ENCODE data around the gene C3orf22. TPM values are rescaled to one million over a fixed set of nuclear protein-coding genes. Genes with fewer than 3 reads are reported as not detected.

The C3orf22 gene
- total and polyA plus RNA-seq, 2 donors (not counting 1 experiment from before 2014, with no cell fraction given), result not detected

GRCh38 chr3:126548556-126549466 is 9.9 kb downstream of the C3orf22 start:
- H2AFZ ChIP-seq (ENCODE audit: low read length), result no peak overlapping the region
- no peaks in the 10 kb centered on the region for H4K20me1 ChIP-seq (ENCODE audit: control insufficient read depth, extremely low read depth, insufficient read depth, low read length)
- no peak for DNase-seq (ENCODE audit: low read depth in 2 of 2)
- H3K9me3 ChIP-seq (ENCODE audit: control insufficient read depth, insufficient read depth, low read depth, low read length), result no peaks in the 10 kb centered on the region
- no peak overlapping the region for H3K9ac ChIP-seq (ENCODE audit: insufficient read depth, low read length)
- no peaks in the 10 kb centered on the region for H3K79me2 ChIP-seq (ENCODE audit: control insufficient read depth, insufficient read depth, low read length)
- no peak overlapping the region for H3K4me2 ChIP-seq (ENCODE audit: extremely low read depth, insufficient read depth, low read length)
- H3K36me3 ChIP-seq (ENCODE audit: control insufficient read depth, insufficient read depth, low read length), result no peaks in the 10 kb centered on the region
- H3K27ac ChIP-seq (ENCODE audit: insufficient read depth, low read length), result no peak overlapping the region
- H3K4me3 ChIP-seq (replicated peaks in 1 of 4; ENCODE audit: control extremely low read depth in 1 of 4, insufficient read depth in 1 of 4, low read depth in 3 of 4, low read length in 4 of 4), result no peak overlapping the region
- H3K27me3 ChIP-seq (ENCODE audit: control insufficient read depth, insufficient read depth, low read length), result peaks cover 15% of the 10 kb centered on the region
- H3K4me1 ChIP-seq (ENCODE audit: control insufficient read depth, extremely low read depth, insufficient read depth, low read length), result no peaks in the 10 kb centered on the region
- TF ChIP-seq CTCF (conservative IDR thresholded peaks at IDR 0.05 in 1 of 2, IDR thresholded peaks at IDR 0.05 in 1 of 2; ENCODE audit: low read depth in 1 of 2, low read length in 2 of 2) (no peak), EZH2 (IDR thresholded peaks at IDR 0.05; ENCODE audit: low read length, missing control alignments) (no peak)

GRCh38 chr3:126547721-126548120 is 11.0 kb downstream of the C3orf22 start:
- no peaks in the 10 kb centered on the region for H3K79me2 ChIP-seq (ENCODE audit: control insufficient read depth, insufficient read depth, low read length)
- no peaks in the 10 kb centered on the region for H4K20me1 ChIP-seq (ENCODE audit: control insufficient read depth, extremely low read depth, insufficient read depth, low read length)
- no peaks in the 10 kb centered on the region for H3K9me3 ChIP-seq (ENCODE audit: control insufficient read depth, insufficient read depth, low read depth, low read length)
- no peak overlapping the region for H3K4me3 ChIP-seq (replicated peaks in 1 of 4; ENCODE audit: control extremely low read depth in 1 of 4, insufficient read depth in 1 of 4, low read depth in 3 of 4, low read length in 4 of 4)
- no peak for TF ChIP-seq EZH2 (IDR thresholded peaks at IDR 0.05; ENCODE audit: low read length, missing control alignments)
- TF ChIP-seq CTCF (conservative IDR thresholded peaks at IDR 0.05 in 1 of 2, IDR thresholded peaks at IDR 0.05 in 1 of 2; ENCODE audit: low read depth in 1 of 2, low read length in 2 of 2), result no peak
- DNase-seq (ENCODE audit: low read depth in 2 of 2), result no peak
- no peak overlapping the region for H3K9ac ChIP-seq (ENCODE audit: insufficient read depth, low read length)
- H3K36me3 ChIP-seq (ENCODE audit: control insufficient read depth, insufficient read depth, low read length), result no peaks in the 10 kb centered on the region
- H3K27me3 ChIP-seq (ENCODE audit: control insufficient read depth, insufficient read depth, low read length), result peaks cover 15% of the 10 kb centered on the region
- H2AFZ ChIP-seq (ENCODE audit: low read length), result no peak overlapping the region
- no peak overlapping the region for H3K27ac ChIP-seq (ENCODE audit: insufficient read depth, low read length)
- H3K4me2 ChIP-seq (ENCODE audit: extremely low read depth, insufficient read depth, low read length), result no peak overlapping the region
- no peaks in the 10 kb centered on the region for H3K4me1 ChIP-seq (ENCODE audit: control insufficient read depth, extremely low read depth, insufficient read depth, low read length)

DNA sequence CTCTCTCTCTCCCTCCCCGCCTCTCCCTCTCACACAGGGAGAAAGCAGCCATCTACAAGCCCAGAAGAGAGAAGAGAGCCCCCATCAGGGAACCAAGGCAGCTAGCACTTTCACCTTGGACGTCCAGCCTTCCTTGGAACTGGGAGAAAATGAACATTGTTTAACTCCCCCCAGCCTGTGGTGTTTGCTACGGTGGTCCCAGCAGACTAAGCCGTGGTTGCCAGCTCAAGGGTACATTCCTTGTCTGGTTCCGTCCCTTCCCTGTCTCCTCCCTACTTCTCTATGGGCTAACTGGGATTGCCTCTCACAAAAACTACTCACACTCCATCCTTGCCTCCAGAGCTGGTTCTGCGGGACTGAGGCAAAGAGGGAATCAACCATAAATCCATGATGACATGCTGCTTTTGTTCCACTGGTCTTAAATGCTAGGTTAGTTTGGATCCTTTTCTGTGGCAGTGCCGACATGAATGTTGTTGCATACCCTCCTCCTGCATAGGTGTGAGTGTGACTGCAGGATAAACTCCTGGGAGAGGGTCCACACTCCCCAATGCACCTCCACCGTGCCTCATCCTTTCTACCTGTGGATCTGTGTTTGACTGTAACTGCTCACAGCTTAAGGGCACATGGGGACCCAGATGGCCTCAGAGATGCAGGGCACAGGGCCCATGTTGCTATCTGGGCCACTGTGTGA is 12.0 kb downstream of the C3orf22 start:
- H3K9ac ChIP-seq (ENCODE audit: insufficient read depth, low read length), result no peak overlapping the region
- peaks cover 15% of the 10 kb centered on the region for H3K27me3 ChIP-seq (ENCODE audit: control insufficient read depth, insufficient read depth, low read length)
- H3K27ac ChIP-seq (ENCODE audit: insufficient read depth, low read length), result no peak overlapping the region
- TF ChIP-seq EZH2 (IDR thresholded peaks at IDR 0.05; ENCODE audit: low read length, missing control alignments) (no peak), CTCF (conservative IDR thresholded peaks at IDR 0.05 in 1 of 2, IDR thresholded peaks at IDR 0.05 in 1 of 2; ENCODE audit: low read depth in 1 of 2, low read length in 2 of 2) (no peak)
- H2AFZ ChIP-seq (ENCODE audit: low read length), result no peak overlapping the region
- H3K9me3 ChIP-seq (ENCODE audit: control insufficient read depth, insufficient read depth, low read depth, low read length), result no peaks in the 10 kb centered on the region
- H3K4me1 ChIP-seq (ENCODE audit: control insufficient read depth, extremely low read depth, insufficient read depth, low read length), result no peaks in the 10 kb centered on the region
- H4K20me1 ChIP-seq (ENCODE audit: control insufficient read depth, extremely low read depth, insufficient read depth, low read length), result no peaks in the 10 kb centered on the region
- H3K4me2 ChIP-seq (ENCODE audit: extremely low read depth, insufficient read depth, low read length), result no peak overlapping the region
- no peak overlapping the region for H3K4me3 ChIP-seq (replicated peaks in 1 of 4; ENCODE audit: control extremely low read depth in 1 of 4, insufficient read depth in 1 of 4, low read depth in 3 of 4, low read length in 4 of 4)
- no peak for DNase-seq (ENCODE audit: low read depth in 2 of 2)
- no peaks in the 10 kb centered on the region for H3K36me3 ChIP-seq (ENCODE audit: control insufficient read depth, insufficient read depth, low read length)
- no peaks in the 10 kb centered on the region for H3K79me2 ChIP-seq (ENCODE audit: control insufficient read depth, insufficient read depth, low read length)
